ENCODE results near the gene CLASP1. TPM values are rescaled to one million over a fixed set of nuclear protein-coding genes. Genes with fewer than 3 reads are reported as not detected.

The CLASP1 gene
- total and polyA plus RNA-seq, 2 experiments from 2014 or later: 16.6 to 56.3 TPM

- TF ChIP-seq CREB1 (CRISPR knock-in tag; IDR thresholded peaks at IDR 0.05; ENCODE audit: low read depth): no peak
- TF ChIP-seq ZNF114 (CRISPR knock-in tag; IDR thresholded peaks at IDR 0.05): no peak
Observed at GRCh38 chr2:121510857-121511256, 138.4 kb downstream of the CLASP1 start (continued).

GRCh38 chr2:121506621-121507020, 142.6 kb downstream of the CLASP1 start:
- Histone ChIP-seq H3F3A (replicated peaks; ENCODE audit: low read depth) (no peaks in the 10 kb centered on the region), H3K4me3 (no peak overlapping the region), H4K20me1 (replicated peaks; ENCODE audit: insufficient read depth) (peaks cover 4% of the 10 kb centered on the region), H3K4me1 (ENCODE audit: insufficient read depth) (peaks cover 4% of the 10 kb centered on the region; the same call in 1 of the 2 replicates), H3K36me3 (ENCODE audit: insufficient read depth) (peaks cover 6% of the 10 kb centered on the region; the same call in 1 of the 2 replicates), H3K27ac (ENCODE audit: low read depth) (no peak overlapping the region), H3K9me2 (ENCODE audit: insufficient read depth) (0 out of 2 replicates have a peak, but pooled peaks cover 2% of the 10 kb centered on the region), H3K4me2 (no peak overlapping the region), H3K27me3 (ENCODE audit: insufficient read depth) (no peaks in the 10 kb centered on the region), H2AFZ (no peak overlapping the region), H3K79me2 (replicated peaks; ENCODE audit: insufficient read depth) (peaks cover 21% of the 10 kb centered on the region)
- TF ChIP-seq EZH2 (IDR thresholded peaks at IDR 0.05; ENCODE audit: low read depth, unreplicated experiment) (no peak), EZH2phosphoT487 (IDR thresholded peaks at IDR 0.05; ENCODE audit: unreplicated experiment) (no peak), JUNB (IDR thresholded peaks at IDR 0.05; ENCODE audit: unreplicated experiment) (no peak), ETS1 (IDR thresholded peaks at IDR 0.05) (no peak), REST (IDR thresholded peaks at IDR 0.05; ENCODE audit: unreplicated experiment) (no peak)
- Mint-ChIP-seq H3K27me3 (ENCODE audit: insufficient read depth, low read depth, poor library complexity) (no peaks in the 10 kb centered on the region), H3K9me3 (no peaks in the 10 kb centered on the region), H3K4me3 (no peak overlapping the region), H3K27ac (no peak overlapping the region; the same call in 1 of the 2 replicates), H3K4me1 (peaks cover 8% of the 10 kb centered on the region; the same call in 2 of the 3 replicates), H3K36me3 (ENCODE audit: low read depth) (peaks cover 17% of the 10 kb centered on the region)
- no peak for DNase-seq (ENCODE audit: low spot score)
- no peak for ATAC-seq

GRCh38 chr2:121505986-121506586, 143.2 kb downstream of the CLASP1 start:
- H3K27me3 Mint-ChIP-seq (ENCODE audit: insufficient read depth, low read depth, poor library complexity): no peaks in the 10 kb centered on the region
- Histone ChIP-seq H3K27me3 (ENCODE audit: insufficient read depth) (no peaks in the 10 kb centered on the region), H4K20me1 (replicated peaks; ENCODE audit: insufficient read depth) (peaks cover 4% of the 10 kb centered on the region), H3F3A (replicated peaks; ENCODE audit: low read depth) (no peaks in the 10 kb centered on the region), H3K9me2 (ENCODE audit: insufficient read depth) (0 out of 2 replicates have a peak, but pooled peaks cover 2% of the 10 kb centered on the region), H3K27ac (ENCODE audit: low read depth) (no peak overlapping the region), H3K4me1 (ENCODE audit: insufficient read depth) (peaks cover 4% of the 10 kb centered on the region; the same call in 1 of the 2 replicates), H2AFZ (no peak overlapping the region), H3K36me3 (ENCODE audit: insufficient read depth) (peaks cover 6% of the 10 kb centered on the region; the same call in 1 of the 2 replicates), H3K4me3 (no peak overlapping the region), H3K4me2 (no peak overlapping the region), H3K79me2 (replicated peaks; ENCODE audit: insufficient read depth) (peaks cover 21% of the 10 kb centered on the region)
- peaks cover 21% of the 10 kb centered on the region for H3K36me3 Mint-ChIP-seq (ENCODE audit: low read depth)
- H3K27ac Mint-ChIP-seq: no peak overlapping the region; the same call in 1 of the 2 replicates
- H3K4me1 Mint-ChIP-seq: peaks cover 8% of the 10 kb centered on the region; the same call in 2 of the 3 replicates
- ATAC-seq: no peak
- no peak for DNase-seq (ENCODE audit: low spot score)
- no peak overlapping the region for H3K4me3 Mint-ChIP-seq
- no peaks in the 10 kb centered on the region for H3K9me3 Mint-ChIP-seq
- TF ChIP-seq EZH2phosphoT487 (IDR thresholded peaks at IDR 0.05; ENCODE audit: unreplicated experiment): no peak
- TF ChIP-seq NANOG (IDR thresholded peaks at IDR 0.05; ENCODE audit: borderline replicate concordance): no peak
- no peak for TF ChIP-seq CTCF (conservative IDR thresholded peaks at IDR 0.05; ENCODE audit: low read depth in 2 of 2)
- TF ChIP-seq ZNF114 (CRISPR knock-in tag; IDR thresholded peaks at IDR 0.05): no peak
- TF ChIP-seq ETS1 (IDR thresholded peaks at IDR 0.05): no peak
- TF ChIP-seq REST (IDR thresholded peaks at IDR 0.05; ENCODE audit: unreplicated experiment): no peak
